GM10266 (cell line): ENCODE measurements around the gene MACROD2.

ENCODE experiments used
- DNase-seq: peaks from one replicate; pipeline ENCODE4 v3.0.0; 2012; ENCODE audit errors: extremely low spot score
- CTCF ChIP-seq: IDR thresholded peaks from 2 replicates; pipeline ENCODE4 v1.5.1; 2012; ENCODE audit warnings: mild to moderate bottlenecking, low read depth; ENCODE audit not compliant: control insufficient read depth, insufficient read depth; ENCODE audit errors: missing control alignments

The MACROD2 gene

GRCh38 chr20:15921930-15922329 is 1926.6 kb downstream of the MACROD2 start:
- no peak for DNase-seq
- TF ChIP-seq CTCF, result no peak

GRCh38 chr20:15922556-15922955 is 1927.2 kb downstream of the MACROD2 start:
- DNase-seq, result no peak
- no peak for TF ChIP-seq CTCF

- no peak for TF ChIP-seq CTCF
- no peak for DNase-seq
Observed at GRCh38 chr20:15923030-15923776, 1927.9 kb downstream of the MACROD2 start.

GRCh38 chr20:15924556-15924955 is 1929.2 kb downstream of the MACROD2 start:
- TF ChIP-seq CTCF, result no peak
- DNase-seq, result no peak

- no peak for DNase-seq
- no peak for TF ChIP-seq CTCF
Observed at GRCh38 chr20:15925376-15925775, 1930.1 kb downstream of the MACROD2 start.

GRCh38 chr20:15927893-15928650 is 1932.8 kb downstream of the MACROD2 start:
- DNase-seq, result no peak
- TF ChIP-seq CTCF, result no peak

- TF ChIP-seq CTCF, result no peak
- no peak for DNase-seq
Observed at GRCh38 chr20:15928946-15929345, 1933.6 kb downstream of the MACROD2 start.
